Ascending aorta (tissue), 2 donors: ENCODE measurements around the gene RSRC1. TPM values are rescaled to one million over a fixed set of nuclear protein-coding genes. Genes with fewer than 3 reads are reported as not detected.

Source experiments
- DNase-seq, 2 donors: peaks; one replicate each; pipeline ENCODE4 v3.0.0-alpha.2; 2019; ENCODE audit warnings: low spot score in 2 of 2
- H3K27ac ChIP-seq, 2 donors: fragments of 200-600 bp; sonication (generic); one replicate each; pipeline ENCODE4 v1.5.1; 2016 to 2017; ENCODE audit warnings: mild to moderate bottlenecking in 1 of 2
- H3K27me3 ChIP-seq: fragments of 200-600 bp; sonication (generic); one replicate; pipeline ENCODE4 v1.5.1; 2017
- H3K36me3 ChIP-seq, 2 donors: fragments of 200-600 bp; sonication (generic); one replicate each; pipeline ENCODE4 v1.5.1; 2016
- H3K4me1 ChIP-seq, 2 donors: fragments of 200-600 bp; sonication (generic); one replicate each; pipeline ENCODE4 v1.5.1; 2016 to 2017; ENCODE audit warnings: mild to moderate bottlenecking in 1 of 2
- H3K4me3 ChIP-seq, 2 donors: fragments of 200-600 bp; sonication (generic); one replicate each; pipeline ENCODE4 v1.5.1; 2016 to 2017; ENCODE audit warnings: mild to moderate bottlenecking in 1 of 2
- H3K9me3 ChIP-seq, 2 donors: fragments of 200-600 bp; sonication (generic); one replicate each; pipeline ENCODE4 v1.5.1; 2016
- intact Hi-C: fragments of 100-400 bp; cut with DNase I; formaldehyde crosslinking; loops from one replicate; pipeline ENCODE4 v1.15.1; 2023
- total RNA-seq: library from RNA; depleted of rRNA; stranded (reverse); fragments of >200 nt; gene quantifications from one replicate; pipeline ENCODE4 v1.1.0, GENCODE V29; 2016
- TF ChIP-seq, protein P1 (sequence below), 3 experiments: fragments of 200-600 bp in 2 of 3; fragments of 450-650 bp in 1 of 3; sonication (generic) in 2 of 3; IDR thresholded peaks; one replicate each; pipeline ENCODE4 v1.5.1; 2016 to 2019; ENCODE audit warnings: antibody characterized with exemption in 3 of 3, mild to moderate bottlenecking in 1 of 3, moderate library complexity in 1 of 3

The RSRC1 gene
- total RNA-seq, 1 donor from 2014 or later: 28.0 TPM

DNA sequence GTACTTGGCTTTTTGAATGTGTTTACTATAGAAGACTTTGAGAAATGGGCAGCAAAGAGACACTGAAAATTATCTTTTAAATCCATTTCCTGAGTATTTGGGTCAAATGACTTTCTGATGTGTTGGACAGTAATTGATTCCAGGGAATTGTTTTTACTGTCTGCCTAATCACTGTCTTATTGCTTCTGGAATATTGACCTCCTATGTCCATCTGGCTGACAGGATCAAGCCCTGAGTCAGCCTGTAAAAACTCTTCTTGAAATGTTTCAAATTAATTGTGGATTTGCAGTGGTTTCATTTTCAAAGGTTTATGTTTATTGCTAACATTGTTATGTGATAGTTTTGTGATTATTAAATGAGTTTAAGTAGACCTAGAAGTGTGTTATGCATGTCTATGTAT, 410.5 kb downstream of the RSRC1 start:
- Histone ChIP-seq H3K4me3 (no peak overlapping the region), H3K9me3 (peaks cover 0 to 8% of the 10 kb centered on the region in 2 donors), H3K4me1 (peaks cover 0 to 4% of the 10 kb centered on the region in 2 donors), H3K27me3 (no peaks in the 10 kb centered on the region), H3K36me3 (no peaks in the 10 kb centered on the region), H3K27ac (no peak overlapping the region)
- no peak for DNase-seq
- TF ChIP-seq, protein P1, sequence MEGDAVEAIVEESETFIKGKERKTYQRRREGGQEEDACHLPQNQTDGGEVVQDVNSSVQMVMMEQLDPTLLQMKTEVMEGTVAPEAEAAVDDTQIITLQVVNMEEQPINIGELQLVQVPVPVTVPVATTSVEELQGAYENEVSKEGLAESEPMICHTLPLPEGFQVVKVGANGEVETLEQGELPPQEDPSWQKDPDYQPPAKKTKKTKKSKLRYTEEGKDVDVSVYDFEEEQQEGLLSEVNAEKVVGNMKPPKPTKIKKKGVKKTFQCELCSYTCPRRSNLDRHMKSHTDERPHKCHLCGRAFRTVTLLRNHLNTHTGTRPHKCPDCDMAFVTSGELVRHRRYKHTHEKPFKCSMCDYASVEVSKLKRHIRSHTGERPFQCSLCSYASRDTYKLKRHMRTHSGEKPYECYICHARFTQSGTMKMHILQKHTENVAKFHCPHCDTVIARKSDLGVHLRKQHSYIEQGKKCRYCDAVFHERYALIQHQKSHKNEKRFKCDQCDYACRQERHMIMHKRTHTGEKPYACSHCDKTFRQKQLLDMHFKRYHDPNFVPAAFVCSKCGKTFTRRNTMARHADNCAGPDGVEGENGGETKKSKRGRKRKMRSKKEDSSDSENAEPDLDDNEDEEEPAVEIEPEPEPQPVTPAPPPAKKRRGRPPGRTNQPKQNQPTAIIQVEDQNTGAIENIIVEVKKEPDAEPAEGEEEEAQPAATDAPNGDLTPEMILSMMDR (IDR thresholded peaks at IDR 0.05): no peak
- intact Hi-C loops: no loop called here

DNA sequence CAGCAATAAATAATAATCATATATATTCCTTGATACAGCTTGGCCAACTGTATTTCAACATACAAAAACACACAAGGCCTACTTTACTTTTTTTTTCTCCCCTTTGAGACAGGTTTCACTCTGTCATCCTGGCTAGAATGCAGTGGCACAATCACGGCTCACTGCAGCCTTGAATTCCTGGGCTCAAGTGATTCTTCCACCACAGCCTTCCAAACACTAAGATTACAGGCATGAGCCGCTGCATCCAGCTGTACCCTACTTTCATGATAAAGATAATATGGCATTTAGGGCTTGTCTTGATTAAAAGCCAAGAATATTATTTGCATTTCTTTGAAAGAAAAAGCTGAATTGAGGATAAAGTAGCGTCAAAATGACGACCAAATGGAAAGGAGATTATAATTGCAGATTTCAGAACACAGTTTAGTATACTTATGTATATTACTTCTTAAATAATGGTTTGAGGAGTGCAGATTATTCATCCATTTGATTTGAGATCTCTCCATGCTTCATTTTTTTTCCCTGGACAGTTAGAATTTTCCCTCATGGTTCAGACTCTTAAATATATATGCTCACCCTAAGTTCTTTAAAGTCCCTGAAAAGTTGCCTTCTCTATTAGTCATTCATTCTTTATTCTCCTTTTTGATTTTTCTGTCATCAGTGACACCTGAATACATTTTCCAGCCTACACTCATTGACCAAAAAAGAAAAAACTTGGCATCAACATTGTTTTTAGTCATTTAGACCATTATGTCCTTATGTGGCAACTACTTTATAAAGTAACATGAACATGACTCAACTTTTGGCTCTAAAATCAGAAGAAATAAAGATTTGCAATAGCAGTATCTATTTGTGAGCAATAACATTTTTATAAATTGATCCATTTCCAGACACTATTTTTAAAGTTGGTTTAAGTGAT, 412.6 kb downstream of the RSRC1 start:
- Histone ChIP-seq H3K36me3 (no peaks in the 10 kb centered on the region), H3K27me3 (no peaks in the 10 kb centered on the region), H3K4me3 (no peak overlapping the region), H3K4me1 (peaks cover 0 to 4% of the 10 kb centered on the region in 2 donors), H3K9me3 (no peaks in the 10 kb centered on the region), H3K27ac (no peak overlapping the region)
- DNase-seq: no peak
- intact Hi-C loops: no loop called here
- TF ChIP-seq, protein P1 (IDR thresholded peaks at IDR 0.05): no peak

DNA sequence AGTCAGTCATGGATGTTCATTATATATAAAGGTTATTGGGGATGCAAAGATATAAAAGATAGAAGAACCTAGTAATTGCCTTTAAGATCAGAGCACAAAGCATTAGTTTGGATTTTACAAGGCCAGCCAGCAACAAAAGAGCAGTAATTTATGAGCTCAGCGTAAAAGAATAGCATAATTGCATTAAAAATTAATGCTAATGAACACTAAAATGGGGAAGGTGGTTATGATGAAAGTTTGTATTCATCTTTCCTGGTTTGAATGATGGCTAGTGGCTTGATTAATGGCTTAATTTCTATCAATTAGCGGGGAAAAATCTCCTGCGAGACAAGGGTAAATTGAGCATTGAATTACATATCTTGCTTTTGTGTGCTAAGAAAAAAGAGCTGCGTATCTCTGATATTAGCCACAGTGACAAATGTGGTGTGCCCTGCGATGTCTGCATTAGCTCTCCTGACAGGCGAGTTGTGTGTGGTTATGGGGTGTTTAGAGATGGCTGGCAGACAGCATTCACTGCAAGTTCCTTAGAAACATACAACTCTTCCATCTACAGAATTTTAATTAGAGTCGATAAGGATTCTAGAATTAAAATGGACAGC, 418.3 kb downstream of the RSRC1 start:
- intact Hi-C loops: no loop called here
- H3K4me3 ChIP-seq: no peak overlapping the region
- H3K27me3 ChIP-seq: no peaks in the 10 kb centered on the region
- no peaks in the 10 kb centered on the region for H3K9me3 ChIP-seq
- DNase-seq: no peak
- no peaks in the 10 kb centered on the region for H3K4me1 ChIP-seq
- H3K36me3 ChIP-seq: no peaks in the 10 kb centered on the region
- H3K27ac ChIP-seq: no peak overlapping the region
- TF ChIP-seq, protein P1 (IDR thresholded peaks at IDR 0.05): no peak

DNA sequence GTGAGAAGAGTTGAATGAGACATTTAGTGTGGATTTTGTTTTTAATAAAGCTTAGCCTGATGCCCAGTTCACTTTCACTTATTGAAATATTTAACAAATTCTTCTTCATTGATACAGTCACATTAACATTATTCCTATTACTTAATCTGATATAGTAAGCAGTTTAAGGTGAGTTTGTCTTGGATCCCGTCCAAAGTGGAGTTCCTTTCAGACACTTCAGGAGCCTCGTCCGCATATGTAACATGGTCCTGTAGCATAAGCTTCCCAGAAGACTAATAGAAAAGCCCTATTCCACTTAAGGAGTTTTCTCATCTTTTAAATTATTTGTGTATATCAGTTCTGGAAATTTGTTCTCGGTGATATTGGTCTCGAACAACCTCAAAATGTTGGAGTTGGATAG, 421.4 kb downstream of the RSRC1 start:
- Histone ChIP-seq H3K9me3 (no peaks in the 10 kb centered on the region), H3K27ac (no peak overlapping the region), H3K4me1 (no peaks in the 10 kb centered on the region), H3K4me3 (no peak overlapping the region), H3K27me3 (no peaks in the 10 kb centered on the region), H3K36me3 (no peaks in the 10 kb centered on the region)
- TF ChIP-seq, protein P1 (IDR thresholded peaks at IDR 0.05): no peak
- DNase-seq: no peak
- intact Hi-C loops: loop anchor here (5.0 kb wide), 1 partner anchor 924 kb away; no protein-coding TSS in a partner anchor

DNA sequence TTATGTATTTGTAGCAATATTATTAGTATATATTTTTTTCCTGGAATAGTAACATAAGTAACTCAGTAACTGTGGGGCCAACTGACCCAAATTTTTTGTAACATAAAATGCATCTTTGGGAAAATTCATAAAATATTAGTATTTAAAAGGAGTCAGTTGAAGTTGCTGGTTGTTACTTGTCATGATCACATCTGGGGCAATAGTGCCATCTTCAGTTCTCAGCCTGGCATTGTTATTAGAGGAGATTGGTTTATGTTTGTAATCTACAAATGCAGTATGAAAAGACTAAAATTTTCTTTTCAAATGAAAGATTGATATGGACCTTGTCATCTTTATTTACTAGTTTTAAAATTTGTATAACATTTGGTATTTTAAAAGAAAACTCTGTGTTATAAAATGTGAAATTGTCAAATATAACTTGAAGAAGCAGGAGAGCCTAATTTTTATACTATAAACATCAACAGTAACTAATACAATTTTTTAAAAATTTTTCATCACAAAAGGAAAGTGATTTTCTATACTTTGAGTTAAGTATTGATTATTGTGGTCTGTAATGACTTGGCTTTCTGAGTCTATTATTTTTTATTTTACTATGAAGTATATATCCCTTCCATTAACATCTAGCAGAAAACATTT, 422.3 kb downstream of the RSRC1 start:
- H3K4me1 ChIP-seq: no peaks in the 10 kb centered on the region
- no peaks in the 10 kb centered on the region for H3K27me3 ChIP-seq
- no peak overlapping the region for H3K27ac ChIP-seq
- intact Hi-C loops: loop anchor here (5.0 kb wide), 1 partner anchor 925 kb away; no protein-coding TSS in a partner anchor
- no peak overlapping the region for H3K4me3 ChIP-seq
- TF ChIP-seq, protein P1 (IDR thresholded peaks at IDR 0.05): peak in 2 of 3 experiments; percentile 31 to 48
- H3K36me3 ChIP-seq: no peaks in the 10 kb centered on the region
- no peak for DNase-seq
- no peaks in the 10 kb centered on the region for H3K9me3 ChIP-seq
